Stimulated activated effector memory CD8-positive, alpha-beta T cell treated with anti-CD3 and anti-CD28 coated beads, Interleukin-12 subunit alpha, Interleukin-12 subunit beta, amount 100 ng/mL, for 72 hours (primary cell): ENCODE results near the gene DDX39A.
"Not testable (repeated sequence)": the region's sequence is repeated elsewhere in the genome, so short reads cannot be mapped to it uniquely, and the experiment has no call there.

Source experiments
- ATAC-seq: fragments of 150-1000 bp; cut with Tn5 transposase; 2 replicates; pipeline ENCODE4 v1.10.0; 2021
- DNase-seq, 2 donors: peaks; one replicate each; pipeline ENCODE4 v3.0.0; 2021 to 2022; ENCODE audit warnings: low spot score in 2 of 2
- H3K27ac Mint-ChIP-seq: one replicate; pipeline ENCODE4 v1.8.0; 2022; ENCODE audit warnings: mild to moderate bottlenecking, mixed read lengths
- H3K36me3 Mint-ChIP-seq: one replicate; pipeline ENCODE4 v1.8.0; 2022; ENCODE audit warnings: mild to moderate bottlenecking, mixed read lengths
- H3K4me1 Mint-ChIP-seq: one replicate; pipeline ENCODE4 v1.8.0; 2022; ENCODE audit warnings: mixed read lengths
- H3K4me3 Mint-ChIP-seq: one replicate; pipeline ENCODE4 v1.8.0; 2022; ENCODE audit warnings: mild to moderate bottlenecking, mixed read lengths
- H3K9me3 Mint-ChIP-seq: one replicate; pipeline ENCODE4 v1.8.0; 2022; ENCODE audit warnings: mixed read lengths

DDX39A gene

GRCh38 chr19:14393329-14393728, 25.8 kb downstream of the DDX39A start:
- Mint-ChIP-seq H3K4me3 (no peak overlapping the region), H3K4me1 (peaks cover 55% of the 10 kb centered on the region), H3K27ac (peak overlapping the region; percentile 90), H3K36me3 (peaks cover 100% of the 10 kb centered on the region), H3K9me3 (no peaks in the 10 kb centered on the region)
- DNase-seq (no peak), ATAC-seq (peak; percentile 9)

GRCh38 chr19:14391156-14391821, 27.9 kb downstream of the DDX39A start:
- no peak for ATAC-seq
- peak overlapping the region; percentile 76 for H3K27ac Mint-ChIP-seq
- no peak for DNase-seq
- peaks cover 41% of the 10 kb centered on the region for H3K4me1 Mint-ChIP-seq
- no peak overlapping the region for H3K4me3 Mint-ChIP-seq
- no peaks in the 10 kb centered on the region for H3K9me3 Mint-ChIP-seq
- peaks cover 100% of the 10 kb centered on the region for H3K36me3 Mint-ChIP-seq

GRCh38 chr19:14390548-14390947, 28.6 kb downstream of the DDX39A start:
- DNase-seq: no peak
- Mint-ChIP-seq H3K36me3 (peaks cover 100% of the 10 kb centered on the region), H3K27ac (peak overlapping the region; percentile 76), H3K4me1 (peaks cover 38% of the 10 kb centered on the region), H3K9me3 (no peaks in the 10 kb centered on the region), H3K4me3 (no peak overlapping the region)
- no peak for ATAC-seq

- DNase-seq: no peak
- ATAC-seq: no peak
- Mint-ChIP-seq H3K36me3 (peaks cover 100% of the 10 kb centered on the region), H3K27ac (peak overlapping the region; percentile 96), H3K4me3 (peak overlapping the region; percentile 87), H3K9me3 (no peaks in the 10 kb centered on the region), H3K4me1 (peaks cover 36% of the 10 kb centered on the region)
Observed at GRCh38 chr19:14385492-14385891, 33.6 kb downstream of the DDX39A start.

GRCh38 chr19:14383661-14384555, 35.2 kb downstream of the DDX39A start:
- Mint-ChIP-seq H3K27ac (peak overlapping the region; percentile 96), H3K9me3 (no peaks in the 10 kb centered on the region), H3K4me3 (peak overlapping the region; percentile 87), H3K36me3 (peaks cover 87% of the 10 kb centered on the region), H3K4me1 (peaks cover 40% of the 10 kb centered on the region)
- DNase-seq (peak in 1 of 2 donors; percentile 84), ATAC-seq (peak; percentile 55)

- peak; percentile 68 for ATAC-seq
- Mint-ChIP-seq H3K27ac (peak overlapping the region; percentile 96), H3K4me1 (peaks cover 41% of the 10 kb centered on the region), H3K4me3 (peak overlapping the region; percentile 87), H3K9me3 (no peaks in the 10 kb centered on the region), H3K36me3 (peaks cover 71% of the 10 kb centered on the region)
- peak; percentile 53 to 88 for DNase-seq
Observed at GRCh38 chr19:14381689-14382474, 37.3 kb downstream of the DDX39A start.

- ATAC-seq (no peak), DNase-seq (no peak)
- H3K9me3 Mint-ChIP-seq: no peaks in the 10 kb centered on the region
- peaks cover 47% of the 10 kb centered on the region for H3K4me1 Mint-ChIP-seq
- peaks cover 55% of the 10 kb centered on the region for H3K36me3 Mint-ChIP-seq
- H3K27ac Mint-ChIP-seq: peak overlapping the region; percentile 96
- peak overlapping the region; percentile 87 for H3K4me3 Mint-ChIP-seq
Observed at GRCh38 chr19:14379294-14380065, 39.7 kb downstream of the DDX39A start.

GRCh38 chr19:14378890-14379289, 40.3 kb downstream of the DDX39A start:
- Mint-ChIP-seq H3K4me3 (no peak overlapping the region), H3K36me3 (peaks cover 49% of the 10 kb centered on the region), H3K27ac (peak overlapping the region; percentile 96), H3K9me3 (no peaks in the 10 kb centered on the region), H3K4me1 (peaks cover 42% of the 10 kb centered on the region)
- ATAC-seq (no peak), DNase-seq (no peak)

GRCh38 chr19:14377883-14378328, 41.2 kb downstream of the DDX39A start:
- Mint-ChIP-seq H3K4me3 (peak overlapping the region; percentile 55), H3K9me3 (no peaks in the 10 kb centered on the region), H3K27ac (peak overlapping the region; percentile 40), H3K4me1 (peaks cover 47% of the 10 kb centered on the region), H3K36me3 (peaks cover 44% of the 10 kb centered on the region)
- DNase-seq (no peak), ATAC-seq (no peak)

- peak overlapping the region; percentile 71 for H3K4me3 Mint-ChIP-seq
- H3K4me1 Mint-ChIP-seq: peaks cover 54% of the 10 kb centered on the region
- peaks cover 23% of the 10 kb centered on the region for H3K36me3 Mint-ChIP-seq
- peak; percentile 48 for ATAC-seq
- H3K27ac Mint-ChIP-seq: peak overlapping the region; percentile 98
- H3K9me3 Mint-ChIP-seq: no peaks in the 10 kb centered on the region
- DNase-seq: no peak
Observed at GRCh38 chr19:14375582-14376291, 43.4 kb downstream of the DDX39A start.

GRCh38 chr19:14375055-14375581, 44.0 kb downstream of the DDX39A start:
- peaks cover 54% of the 10 kb centered on the region for H3K4me1 Mint-ChIP-seq
- H3K9me3 Mint-ChIP-seq: no peaks in the 10 kb centered on the region
- ATAC-seq (peak; percentile 87), DNase-seq (peak; percentile 58 to 89)
- H3K4me3 Mint-ChIP-seq: peak overlapping the region; percentile 71
- peak overlapping the region; percentile 98 for H3K27ac Mint-ChIP-seq
- peaks cover 22% of the 10 kb centered on the region for H3K36me3 Mint-ChIP-seq

GRCh38 chr19:14374313-14374712, 44.8 kb downstream of the DDX39A start:
- ATAC-seq: not testable (repeated sequence)
- H3K4me3 Mint-ChIP-seq: peak overlapping the region; percentile 71

GRCh38 chr19:14372384-14373077, 46.6 kb downstream of the DDX39A start:
- not testable (repeated sequence) for DNase-seq, H3K9me3 Mint-ChIP-seq, ATAC-seq
- H3K4me3 Mint-ChIP-seq: peak overlapping the region; percentile 86
- peaks cover 65% of the 10 kb centered on the region for H3K4me1 Mint-ChIP-seq
- H3K27ac Mint-ChIP-seq: peak overlapping the region; percentile 98
- peaks cover 36% of the 10 kb centered on the region for H3K36me3 Mint-ChIP-seq

More at GRCh38 chr19:14374313-14374712, 44.8 kb downstream of the DDX39A start:
- not testable (repeated sequence) for H3K9me3 Mint-ChIP-seq, DNase-seq
- peaks cover 61% of the 10 kb centered on the region for H3K4me1 Mint-ChIP-seq
- H3K27ac Mint-ChIP-seq: peak overlapping the region; percentile 98
- H3K36me3 Mint-ChIP-seq: peaks cover 30% of the 10 kb centered on the region
